ENCODE data around the gene GMEB1. TPM values are rescaled to one million over a fixed set of nuclear protein-coding genes. Genes with fewer than 3 reads are reported as not detected.

Gene GMEB1
- total and polyA plus RNA-seq, 2 donors (not counting 1 experiment from before 2014, with no cell fraction given), result 7.5 to 21.7 TPM

DNA sequence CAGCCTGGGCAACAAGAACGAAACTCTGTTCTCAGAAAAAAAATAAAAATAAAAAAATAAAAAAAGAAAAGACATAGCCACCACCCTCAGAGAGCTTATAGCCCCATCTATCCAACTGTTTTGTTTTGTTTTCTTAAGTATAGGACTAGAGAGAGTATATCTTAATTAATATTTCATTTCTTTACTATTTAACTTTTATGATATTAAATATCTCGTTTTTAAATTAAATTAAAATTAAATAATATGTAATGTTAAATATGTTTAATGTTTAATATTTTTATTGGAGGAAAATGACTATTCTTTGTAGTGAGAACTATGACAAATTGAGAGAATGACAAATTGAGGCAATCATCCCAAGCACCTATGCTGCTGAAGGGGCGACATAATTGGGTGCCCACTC is 35.0 kb downstream of the GMEB1 start:
- H3K9me3 Mint-ChIP-seq (ENCODE audit: insufficient read depth), result no peaks in the 10 kb centered on the region
- H3K4me1 Mint-ChIP-seq, result no peaks in the 10 kb centered on the region
- POLR2A ChIA-PET, result no interaction called here
- intact Hi-C loops (cut with micrococcal nuclease), result no loop called here
- H3K27ac ChIP-seq (ENCODE audit: low read length in 2 of 2), result no peak overlapping the region
- H3K36me3 ChIP-seq (replicated peaks in 1 of 2; ENCODE audit: control extremely low read depth in 1 of 2, control insufficient read depth in 1 of 2, extremely low read depth in 1 of 2, insufficient read depth in 2 of 2, low read length in 1 of 2), result peaks cover 8 to 44% of the 10 kb centered on the region in 2 experiments
- TF ChIP-seq, protein P1, sequence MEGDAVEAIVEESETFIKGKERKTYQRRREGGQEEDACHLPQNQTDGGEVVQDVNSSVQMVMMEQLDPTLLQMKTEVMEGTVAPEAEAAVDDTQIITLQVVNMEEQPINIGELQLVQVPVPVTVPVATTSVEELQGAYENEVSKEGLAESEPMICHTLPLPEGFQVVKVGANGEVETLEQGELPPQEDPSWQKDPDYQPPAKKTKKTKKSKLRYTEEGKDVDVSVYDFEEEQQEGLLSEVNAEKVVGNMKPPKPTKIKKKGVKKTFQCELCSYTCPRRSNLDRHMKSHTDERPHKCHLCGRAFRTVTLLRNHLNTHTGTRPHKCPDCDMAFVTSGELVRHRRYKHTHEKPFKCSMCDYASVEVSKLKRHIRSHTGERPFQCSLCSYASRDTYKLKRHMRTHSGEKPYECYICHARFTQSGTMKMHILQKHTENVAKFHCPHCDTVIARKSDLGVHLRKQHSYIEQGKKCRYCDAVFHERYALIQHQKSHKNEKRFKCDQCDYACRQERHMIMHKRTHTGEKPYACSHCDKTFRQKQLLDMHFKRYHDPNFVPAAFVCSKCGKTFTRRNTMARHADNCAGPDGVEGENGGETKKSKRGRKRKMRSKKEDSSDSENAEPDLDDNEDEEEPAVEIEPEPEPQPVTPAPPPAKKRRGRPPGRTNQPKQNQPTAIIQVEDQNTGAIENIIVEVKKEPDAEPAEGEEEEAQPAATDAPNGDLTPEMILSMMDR (IDR thresholded peaks at IDR 0.05), result no peak
- no peak for TF ChIP-seq EZH2 (IDR thresholded peaks at IDR 0.05; ENCODE audit: borderline replicate concordance, insufficient read depth, low read depth, low read length, poor library complexity, severe bottlenecking)
- CTCF ChIA-PET, result no interaction called here
- DNase-seq (no peak), ATAC-seq (ENCODE audit: low read depth) (no peak)
- H3K4me3 ChIP-seq (ENCODE audit: control extremely low read depth in 1 of 5, extremely low read depth in 1 of 5, insufficient read depth in 1 of 5, low read depth in 2 of 5, low read length in 4 of 5), result no peak overlapping the region
- H3K79me2 ChIP-seq (ENCODE audit: control insufficient read depth, insufficient read depth, low read length), result no peaks in the 10 kb centered on the region
- WGBS (ENCODE audit: insufficient coverage), result no CpG with 5 or more reads among the region's 3 CpGs
- H2AFZ ChIP-seq (ENCODE audit: insufficient read depth, low read depth, low read length, poor library complexity, severe bottlenecking), result no peak overlapping the region
- H3K9ac ChIP-seq (ENCODE audit: low read length), result no peak overlapping the region
- H3K4me3 Mint-ChIP-seq, result no peak overlapping the region
- no peaks in the 10 kb centered on the region for H4K20me1 ChIP-seq (ENCODE audit: control insufficient read depth, insufficient read depth, low read length, poor library complexity, severe bottlenecking)
- no peak overlapping the region for H3K4me2 ChIP-seq (replicated peaks; ENCODE audit: low read depth, low read length, poor library complexity, severe bottlenecking)
- no peak overlapping the region for H3K27ac Mint-ChIP-seq
- no peaks in the 10 kb centered on the region for H3K4me1 ChIP-seq (ENCODE audit: control insufficient read depth in 2 of 2, insufficient read depth in 2 of 2, low read length in 2 of 2)
- no peaks in the 10 kb centered on the region for H3K27me3 Mint-ChIP-seq
- H3K9me3 ChIP-seq (ENCODE audit: control extremely low read depth in 1 of 3, control insufficient read depth in 2 of 3, insufficient read depth in 1 of 3, low read length in 2 of 3), result no peaks in the 10 kb centered on the region
- no peaks in the 10 kb centered on the region for H3K27me3 ChIP-seq (replicated peaks in 1 of 4; ENCODE audit: control extremely low read depth in 1 of 4, control insufficient read depth in 3 of 4, insufficient read depth in 4 of 4, low read length in 3 of 4)

DNA sequence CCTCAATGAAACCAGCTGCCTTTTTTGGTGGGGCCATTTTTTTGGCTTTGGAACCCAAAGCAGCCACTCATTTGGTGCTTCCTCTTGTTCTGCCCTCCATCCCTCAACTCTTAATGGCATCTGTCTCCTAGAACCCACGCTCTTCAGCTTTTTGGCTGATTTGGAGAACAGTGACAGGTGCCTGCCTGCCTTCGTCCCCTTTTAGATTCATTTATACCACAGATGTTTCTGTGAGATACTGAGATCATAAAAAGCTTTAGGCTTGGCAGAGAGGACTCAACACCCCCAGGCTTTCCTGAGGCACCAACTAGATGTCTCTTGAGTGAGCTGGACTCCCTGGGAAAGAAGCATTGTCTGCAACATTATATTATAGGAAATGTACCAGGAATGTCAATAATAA is 47.8 kb downstream of the GMEB1 start:
- no peak overlapping the region for H3K27ac Mint-ChIP-seq
- Histone ChIP-seq H3K27ac (ENCODE audit: low read length in 2 of 2) (no peak overlapping the region), H3K79me2 (ENCODE audit: control insufficient read depth, insufficient read depth, low read length) (no peaks in the 10 kb centered on the region), H2AFZ (ENCODE audit: insufficient read depth, low read depth, low read length, poor library complexity, severe bottlenecking) (no peak overlapping the region), H3K27me3 (replicated peaks in 1 of 4; ENCODE audit: control extremely low read depth in 1 of 4, control insufficient read depth in 3 of 4, insufficient read depth in 4 of 4, low read length in 3 of 4) (no peaks in the 10 kb centered on the region), H3K9ac (ENCODE audit: low read length) (no peak overlapping the region), H3K4me1 (ENCODE audit: control insufficient read depth in 2 of 2, insufficient read depth in 2 of 2, low read length in 2 of 2) (no peaks in the 10 kb centered on the region), H3K9me3 (ENCODE audit: control extremely low read depth in 1 of 3, control insufficient read depth in 2 of 3, insufficient read depth in 1 of 3, low read length in 2 of 3) (no peaks in the 10 kb centered on the region), H3K4me2 (replicated peaks; ENCODE audit: low read depth, low read length, poor library complexity, severe bottlenecking) (no peak overlapping the region), H3K36me3 (replicated peaks in 1 of 2; ENCODE audit: control extremely low read depth in 1 of 2, control insufficient read depth in 1 of 2, extremely low read depth in 1 of 2, insufficient read depth in 2 of 2, low read length in 1 of 2) (peaks cover 7 to 31% of the 10 kb centered on the region in 2 experiments), H3K4me3 (ENCODE audit: control extremely low read depth in 1 of 5, extremely low read depth in 1 of 5, insufficient read depth in 1 of 5, low read depth in 2 of 5, low read length in 4 of 5) (no peak overlapping the region), H4K20me1 (ENCODE audit: control insufficient read depth, insufficient read depth, low read length, poor library complexity, severe bottlenecking) (no peaks in the 10 kb centered on the region)
- intact Hi-C loops (cut with micrococcal nuclease), result no loop called here
- H3K4me3 Mint-ChIP-seq, result no peak overlapping the region
- DNase-seq (no peak), ATAC-seq (ENCODE audit: low read depth) (no peak)
- no peaks in the 10 kb centered on the region for H3K27me3 Mint-ChIP-seq
- TF ChIP-seq, protein P1 (IDR thresholded peaks at IDR 0.05), result no peak
- TF ChIP-seq EZH2 (IDR thresholded peaks at IDR 0.05; ENCODE audit: borderline replicate concordance, insufficient read depth, low read depth, low read length, poor library complexity, severe bottlenecking), result no peak
- no peaks in the 10 kb centered on the region for H3K9me3 Mint-ChIP-seq (ENCODE audit: insufficient read depth)
- CTCF ChIA-PET, result interaction anchor here (0.6 to 0.7 kb wide), 3 partner anchors 56 to 192 kb away, joined by 3 to 6 read pairs (median 3); no protein-coding TSS in a partner anchor
- WGBS (ENCODE audit: insufficient coverage), result 86% methylated on average over 1 of the region's 2 CpGs
- H3K4me1 Mint-ChIP-seq, result no peaks in the 10 kb centered on the region
- POLR2A ChIA-PET, result no interaction called here

Measured in B cell (primary cell).